Regular cardiac myocyte (primary cell): ENCODE measurements around the gene PCDHA9. TPM values are rescaled to one million over a fixed set of nuclear protein-coding genes. Genes with fewer than 3 reads are reported as not detected.

Experiments used
- total RNA-seq: library from RNA; depleted of rRNA; stranded (reverse); fragments of >200 nt; gene quantifications from 2 replicates; pipeline ENCODE4 v1.2.3, GENCODE V29; 2014

Gene PCDHA9
- under 0.01 TPM in 2 replicates for total RNA-seq

GRCh38 chr5:140848139-140849102 lies at the start of gene PCDHA9:
PCDHA9 (plus strand) TSS chr5:140848382; CDS start chr5:140848496, 114 bp downstream.

GRCh38 chr5:140800816-140801493 lies 47.2 kb upstream of the PCDHA9 start, which contains the start of gene PCDHA3:
PCDHA3 (plus strand) TSS chr5:140801057.

GRCh38 chr5:140806834-140807775 lies 41.1 kb upstream of the PCDHA9 start, which contains the start of gene PCDHA4:
PCDHA4 (plus strand) TSS chr5:140807068.

GRCh38 chr5:140821375-140822280 lies 26.6 kb upstream of the PCDHA9 start, which contains the start of gene PCDHA5:
PCDHA5 (plus strand) TSS chr5:140821613.

GRCh38 chr5:140827704-140828361 lies 20.3 kb upstream of the PCDHA9 start, which contains the start of gene PCDHA6:
PCDHA6 (plus strand) TSS chr5:140827960; CDS start chr5:140828092, 132 bp downstream.

GRCh38 chr5:140833993-140834392 lies 14.2 kb upstream of the PCDHA9 start, which contains the start of gene PCDHA7:
PCDHA7 (plus strand) TSS chr5:140834269; CDS start chr5:140834384, 115 bp downstream.

GRCh38 chr5:140840978-140841962 lies 6.9 kb upstream of the PCDHA9 start, which contains the start of gene PCDHA8:
PCDHA8 (plus strand) TSS chr5:140841187; CDS start chr5:140841322, 135 bp downstream.

GRCh38 chr5:140855772-140856674 lies 7.8 kb downstream of the PCDHA9 start, which contains the start of gene PCDHA10:
PCDHA10 (plus strand) TSS chr5:140855897; CDS start chr5:140856049, 152 bp downstream.

GRCh38 chr5:140868721-140869554 lies 20.8 kb downstream of the PCDHA9 start, which contains the start of gene PCDHA11:
PCDHA11 (plus strand) TSS chr5:140868957; CDS start chr5:140869104, 147 bp downstream.

GRCh38 chr5:140875085-140876065 lies 27.2 kb downstream of the PCDHA9 start, which contains the start of gene PCDHA12:
PCDHA12 (plus strand) TSS chr5:140875308; CDS start chr5:140875473, 165 bp downstream.

GRCh38 chr5:140881889-140882590 lies 33.9 kb downstream of the PCDHA9 start, which contains the start of gene PCDHA13:
PCDHA13 (plus strand) TSS chr5:140882124; CDS start chr5:140882269, 145 bp downstream.

